Adrenal gland (tissue), 12 donors: ENCODE measurements around the gene LRP2. TPM values are rescaled to one million over a fixed set of nuclear protein-coding genes. Genes with fewer than 3 reads are reported as not detected.

Experiments used
- DNase-seq, 7 donors: peaks; one replicate each; pipeline ENCODE4 v3.0.0-alpha.2; 2019 to 2020
- H3K27ac ChIP-seq, 5 donors: fragments of 200-600 bp; sonication (generic) in 4 of 5; 1 replicate in 3 of 5; 2 replicates in 2 of 5; pipeline versions ENCODE4 v1.5.1 to v1.8.0; 2016 to 2020; ENCODE audit warnings: mild to moderate bottlenecking in 1 of 5
- H3K27me3 ChIP-seq: fragments of 200-600 bp; 2 replicates; pipeline ENCODE4 v1.8.0; 2021
- H3K36me3 ChIP-seq, 2 donors: fragments of 200-600 bp; replicated peaks in 1 of 2; 1 replicate in 1 of 2; 2 replicates in 1 of 2; pipeline versions ENCODE4 v1.5.1 to v1.8.0; 2018 to 2022
- H3K4me1 ChIP-seq, 2 donors: fragments of 200-600 bp; replicated peaks in 1 of 2; 1 replicate in 1 of 2; 2 replicates in 1 of 2; pipeline versions ENCODE4 v1.5.1 to v1.8.0; 2018 to 2021
- H3K4me3 ChIP-seq, 4 donors: fragments of 200-600 bp; sonication (generic) in 3 of 4; one replicate each; pipeline ENCODE4 v1.5.1; 2016 to 2018
- H3K9me3 ChIP-seq, 3 donors: fragments of 200-600 bp; sonication (generic) in 1 of 3; replicated peaks in 1 of 3; 1 replicate in 2 of 3; 2 replicates in 1 of 3; pipeline versions ENCODE4 v1.5.1 to v1.8.0; 2016 to 2021
- CTCF ChIP-seq, 6 experiments: fragments of 450-650 bp in 4 of 6; fragments of 200-600 bp in 2 of 6; sonication (generic) in 1 of 6; IDR thresholded peaks; 1 replicate in 5 of 6; 2 replicates in 1 of 6; pipeline versions ENCODE4 v1.5.1 to v1.8.0; 2016 to 2021; ENCODE audit warnings: antibody characterized with exemption in 6 of 6, mild to moderate bottlenecking in 2 of 6, moderate library complexity in 1 of 6
- POLR2A ChIP-seq, 2 donors: fragments of 450-650 bp; IDR thresholded peaks; one replicate each; pipeline ENCODE4 v1.6.1; 2017; ENCODE audit warnings: antibody characterized with exemption in 2 of 2, mild to moderate bottlenecking in 2 of 2, moderate library complexity in 1 of 2
- WGBS, 4 donors: extraction: QIAGEN DNeasy Blood & Tissue Kit in 2 of 4; methylation state at CpG; one replicate each; pipeline versions ENCODE4 v1.1.5 to v1.1.7; 2013 to 2017; 5-methylcytosine and 5-hydroxymethylcytosine counted together
- intact Hi-C, 2 donors: fragments of 100-400 bp; cut with DNase I; formaldehyde crosslinking; loops; one replicate each; pipeline versions ENCODE4 v1.14.1 to v1.15.0; 2022 to 2023
- polyA plus RNA-seq, 3 donors: library from polyadenylated mRNA; stranded (reverse); fragments of 200-250 nt in 2 of 3; fragments of 350-450 nt in 1 of 3; fragmentation: Illumina TruSeq in 1 of 3; extraction: RNeasy Lipid Tissue Mini Kit (QIAGEN cat#74804) in 1 of 3; gene quantifications; one replicate each; pipeline ENCODE4 v1.2.3, GENCODE V29; 2013 to 2014
- total RNA-seq, 9 donors: library from RNA; depleted of rRNA in 4 of 9; stranded (reverse); fragments of >200 nt in 4 of 9; fragments of 120-200 nt in 1 of 9; fragmentation: NEBNext Ultra II Directional in 1 of 9; extraction: Animal tissue kit (Norgen Biotek cat#: 25700) in 1 of 9; gene quantifications; one replicate each; pipeline versions ENCODE4 v1.1.0 to v1.2.4, GENCODE V29; 2013 to 2023
- donor health status: healthy with polysubstance abuse.
- donor health status: Bipolar disorder and iron deficiency.
- donor health status: DM: yes; HTN: yes; CAD: no.
- donor health status: DM: no; HTN: no; CAD: no.
- donor health status: DM: no; HTN: no; CAD: no.
- donor health status: DM: yes; HTN: yes; CAD: no.

LRP2 gene
- total and polyA plus RNA-seq, 12 donors: 0.04 to 0.43 (median 0.10) TPM; not detected in 8

- 77 to 93% (median 79%) methylated on average over 4 of the region's 4 CpGs for WGBS, 4 donors
- Histone ChIP-seq H3K36me3 (no peaks in the 10 kb centered on the region), H3K4me3 (no peak overlapping the region), H3K27ac (no peak overlapping the region), H3K4me1 (no peaks in the 10 kb centered on the region), H3K27me3 (no peaks in the 10 kb centered on the region), H3K9me3 (no peaks in the 10 kb centered on the region)
- TF ChIP-seq POLR2A (IDR thresholded peaks at IDR 0.05) (no peak), CTCF (IDR thresholded peaks at IDR 0.05) (no peak)
- no peak for DNase-seq
- intact Hi-C loops: no loop called here
Measured at GRCh38 chr2:169119851-169120250, 242.5 kb downstream of the LRP2 start.

- no peaks in the 10 kb centered on the region for H3K4me1 ChIP-seq
- H3K27ac ChIP-seq: no peak overlapping the region
- intact Hi-C loops: no loop called here
- no peaks in the 10 kb centered on the region for H3K9me3 ChIP-seq
- no peak for DNase-seq
- TF ChIP-seq POLR2A (IDR thresholded peaks at IDR 0.05) (no peak), CTCF (IDR thresholded peaks at IDR 0.05) (no peak)
- no peaks in the 10 kb centered on the region for H3K36me3 ChIP-seq
- 58 to 68% (median 62%) methylated on average over 4 of the region's 4 CpGs for WGBS, 4 donors
- no peaks in the 10 kb centered on the region for H3K27me3 ChIP-seq
- no peak overlapping the region for H3K4me3 ChIP-seq
Measured at GRCh38 chr2:169119123-169119760, 243.1 kb downstream of the LRP2 start.

GRCh38 chr2:169118060-169118459 is 244.3 kb downstream of the LRP2 start:
- no peak overlapping the region for H3K4me3 ChIP-seq
- no peaks in the 10 kb centered on the region for H3K27me3 ChIP-seq
- no peaks in the 10 kb centered on the region for H3K4me1 ChIP-seq
- TF ChIP-seq POLR2A (IDR thresholded peaks at IDR 0.05) (no peak), CTCF (IDR thresholded peaks at IDR 0.05) (no peak)
- 73 to 88% (median 79%) methylated on average over 2 of the region's 2 CpGs for WGBS, 4 donors
- no peak for DNase-seq
- intact Hi-C loops: no loop called here
- H3K27ac ChIP-seq: no peak overlapping the region
- no peaks in the 10 kb centered on the region for H3K36me3 ChIP-seq
- H3K9me3 ChIP-seq: no peaks in the 10 kb centered on the region

- Histone ChIP-seq H3K27ac (no peak overlapping the region), H3K36me3 (no peaks in the 10 kb centered on the region), H3K4me1 (no peaks in the 10 kb centered on the region), H3K4me3 (no peak overlapping the region), H3K9me3 (no peaks in the 10 kb centered on the region), H3K27me3 (no peaks in the 10 kb centered on the region)
- DNase-seq: no peak
- no peak for TF ChIP-seq CTCF (IDR thresholded peaks at IDR 0.05)
- TF ChIP-seq POLR2A (IDR thresholded peaks at IDR 0.05): no peak
- intact Hi-C loops: no loop called here
Measured at GRCh38 chr2:169116993-169117392, 245.3 kb downstream of the LRP2 start.
